H1 (cell line): Measurements from ENCODE around the gene NRIP2. TPM values are rescaled to one million over a fixed set of nuclear protein-coding genes. Genes with fewer than 3 reads are reported as not detected.

Source experiments
- CTCF ChIA-PET: fragments of 300-600 bp; sonication (Branson Sonifier 250); formaldehyde crosslinking; loops from one replicate; lab custom pipeline; 2021; ENCODE audit not compliant: partially characterized antibody; lab: Charles Lee
- POLR2A ChIA-PET: fragments of 300-600 bp; sonication (Branson Sonifier 250); formaldehyde crosslinking; loops from one replicate; lab custom pipeline; 2021; ENCODE audit warnings: inconsistent platforms; ENCODE audit not compliant: partially characterized antibody; lab: Charles Lee
- DNase-seq, 2 experiments: peaks; one replicate each; pipeline versions ENCODE4 v3.0.0 to v3.0.0-alpha.2; 2010 to 2022; ENCODE audit warnings: low spot score in 2 of 2, low read depth in 1 of 2, mixed read lengths in 1 of 2
- FAIRE-seq: peaks from 2 replicates; lab custom pipeline; 2011; peaks lifted over from hg19 to GRCh38; lab: Jason Lieb, UNC
- H2AFZ ChIP-seq: 2 replicates; pipeline ENCODE4 v1.8.1; 2012; ENCODE audit warnings: low read length, inconsistent platforms
- H2AK5ac ChIP-seq: 2 replicates; pipeline ENCODE4 v1.6.1; 2013; ENCODE audit warnings: low read depth, low read length
- H2BK120ac ChIP-seq: replicated peaks from 2 replicates; pipeline ENCODE3; 2013; ENCODE audit warnings: low read depth, low read length, inconsistent platforms
- H2BK12ac ChIP-seq: 2 replicates; pipeline ENCODE4 v1.6.1; 2013; ENCODE audit warnings: low read depth, low read length
- H2BK15ac ChIP-seq: 2 replicates; pipeline ENCODE4 v1.6.1; 2013; ENCODE audit warnings: low read length
- H2BK20ac ChIP-seq: 2 replicates; pipeline ENCODE4 v1.6.1; 2013; ENCODE audit warnings: low read length
- H2BK5ac ChIP-seq: 2 replicates; pipeline ENCODE4 v1.6.1; 2013; ENCODE audit warnings: low read depth, low read length
- H3K14ac ChIP-seq: 2 replicates; pipeline ENCODE4 v1.6.1; 2013; ENCODE audit warnings: inconsistent platforms; ENCODE audit not compliant: insufficient read length
- H3K18ac ChIP-seq: 2 replicates; pipeline ENCODE4 v1.6.1; 2013; ENCODE audit warnings: low read length; ENCODE audit errors: extremely low read depth
- H3K23ac ChIP-seq: 2 replicates; pipeline ENCODE4 v1.6.1; 2013; ENCODE audit warnings: inconsistent platforms; ENCODE audit not compliant: insufficient read length
- H3K23me2 ChIP-seq: 2 replicates; pipeline ENCODE4 v1.6.1; 2013; ENCODE audit warnings: low read depth, low read length
- H3K27ac ChIP-seq: 2 replicates; pipeline ENCODE4 v1.6.1; 2011; ENCODE audit warnings: low read depth, low read length, inconsistent platforms
- H3K27me3 ChIP-seq, 4 experiments: replicated peaks in 1 of 4; 1 replicate in 1 of 4; 2 replicates in 3 of 4; pipeline versions ENCODE4 v1.6.1 to v1.8.1; 2011 to 2013; ENCODE audit warnings: low read length in 3 of 4, mild to moderate bottlenecking in 3 of 4, inconsistent platforms in 2 of 4, mixed read lengths in 2 of 4, moderate library complexity in 1 of 4; ENCODE audit not compliant: control insufficient read depth in 3 of 4, insufficient read depth in 3 of 4; ENCODE audit errors: extremely low read depth in 1 of 4
- H3K36me3 ChIP-seq, 4 experiments: 2 replicates each; pipeline versions ENCODE4 v1.6.1 to v1.8.1; 2011 to 2013; ENCODE audit warnings: mild to moderate bottlenecking in 4 of 4, low read length in 3 of 4, moderate library complexity in 2 of 4, control low read depth in 1 of 4, inconsistent platforms in 1 of 4; ENCODE audit not compliant: insufficient read depth in 4 of 4, control insufficient read depth in 2 of 4
- H3K4ac ChIP-seq: replicated peaks from 2 replicates; pipeline ENCODE3; 2013; ENCODE audit warnings: low read length, low read depth, mixed read lengths, inconsistent platforms; ENCODE audit not compliant: insufficient read length
- H3K4me1 ChIP-seq, 4 experiments: replicated peaks in 1 of 4; 1 replicate in 1 of 4; 2 replicates in 3 of 4; pipeline versions ENCODE4 v1.6.1 to v1.8.1; 2011 to 2013; ENCODE audit warnings: low read length in 3 of 4, inconsistent platforms in 2 of 4, mixed read lengths in 1 of 4; ENCODE audit not compliant: insufficient read depth in 4 of 4, control insufficient read depth in 3 of 4
- H3K4me2 ChIP-seq, 2 experiments: 2 replicates each; pipeline versions ENCODE4 v1.6.1 to v1.8.1; 2011 to 2013; ENCODE audit warnings: low read depth in 2 of 2, low read length in 2 of 2, control low read depth in 1 of 2, inconsistent platforms in 1 of 2, mild to moderate bottlenecking in 1 of 2; ENCODE audit not compliant: insufficient read depth in 1 of 2
- H3K4me3 ChIP-seq, 4 experiments: fragments of 200-600, 300-600 bp in 1 of 4; sonication (generic), shearing (Covaris generic), sonication (Bioruptor Twin) in 1 of 4; 2 replicates each; pipeline versions ENCODE4 v1.5.1 to v1.8.1; 2011 to 2016; ENCODE audit warnings: low read length in 4 of 4, low read depth in 3 of 4, control low read depth in 2 of 4, inconsistent platforms in 2 of 4, mild to moderate bottlenecking in 2 of 4, mixed read lengths in 1 of 4, moderate library complexity in 1 of 4; ENCODE audit not compliant: insufficient read depth in 2 of 4; ENCODE audit errors: extremely low read depth in 1 of 4
- H3K56ac ChIP-seq: replicated peaks from 2 replicates; pipeline ENCODE3; 2013; ENCODE audit warnings: low read depth, mild to moderate bottlenecking, mixed read lengths, low read length, inconsistent platforms; ENCODE audit not compliant: insufficient read length
- H3K79me1 ChIP-seq: 2 replicates; pipeline ENCODE4 v1.6.1; 2013; ENCODE audit warnings: low read depth, low read length, control low read depth
- H3K79me2 ChIP-seq, 2 experiments: 2 replicates each; pipeline versions ENCODE4 v1.6.1 to v1.8.1; 2012 to 2013; ENCODE audit warnings: low read length in 2 of 2, mild to moderate bottlenecking in 2 of 2, inconsistent platforms in 1 of 2; ENCODE audit not compliant: insufficient read depth in 2 of 2, control insufficient read depth in 1 of 2
- H3K9ac ChIP-seq, 4 experiments: replicated peaks in 1 of 4; 1 replicate in 1 of 4; 2 replicates in 3 of 4; pipeline versions ENCODE4 v1.6.1 to v1.8.1; 2011 to 2013; ENCODE audit warnings: low read depth in 3 of 4, low read length in 3 of 4, control low read depth in 2 of 4, mild to moderate bottlenecking in 2 of 4, moderate library complexity in 2 of 4, inconsistent platforms in 1 of 4; ENCODE audit errors: extremely low read depth in 1 of 4
- H3K9me3 ChIP-seq, 2 experiments: 2 replicates each; pipeline versions ENCODE4 v1.6.1 to v1.8.1; 2012 to 2013; ENCODE audit warnings: mild to moderate bottlenecking in 2 of 2, moderate library complexity in 2 of 2, control low read depth in 1 of 2, inconsistent platforms in 1 of 2, low read depth in 1 of 2, low read length in 1 of 2, mixed read lengths in 1 of 2; ENCODE audit not compliant: insufficient read depth in 2 of 2
- H4K20me1 ChIP-seq, 2 experiments: replicated peaks in 1 of 2; 2 replicates each; pipeline versions ENCODE3 to v1.8.1; 2011 to 2013; ENCODE audit warnings: inconsistent platforms in 2 of 2, low read length in 2 of 2, mild to moderate bottlenecking in 1 of 2; ENCODE audit not compliant: insufficient read depth in 2 of 2, control insufficient read depth in 1 of 2
- H4K5ac ChIP-seq: 2 replicates; pipeline ENCODE4 v1.6.1; 2013; ENCODE audit warnings: low read length, low read depth, mixed read lengths, inconsistent platforms; ENCODE audit not compliant: insufficient read length
- H4K8ac ChIP-seq: 2 replicates; pipeline ENCODE4 v1.8.0; 2013; ENCODE audit warnings: mild to moderate bottlenecking, moderate library complexity, low read length, inconsistent platforms; ENCODE audit not compliant: insufficient read depth; ENCODE audit errors: extremely low read depth
- H4K91ac ChIP-seq: replicated peaks from 2 replicates; pipeline ENCODE3; 2013; ENCODE audit warnings: low read length, mixed read lengths, inconsistent platforms; ENCODE audit not compliant: insufficient read length
- ATF3 ChIP-seq: IDR thresholded peaks from 2 replicates; pipeline ENCODE4 v1.6.1; 2011; ENCODE audit warnings: low read depth, mild to moderate bottlenecking, low read length; ENCODE audit not compliant: insufficient read depth
- TCF12 ChIP-seq: IDR thresholded peaks from 2 replicates; pipeline ENCODE4 v1.6.1; 2011; ENCODE audit warnings: low read depth, mild to moderate bottlenecking, low read length
- ZNF274 ChIP-seq: IDR thresholded peaks from 2 replicates; pipeline ENCODE4 v1.7.0; 2012; ENCODE audit warnings: low read length, borderline replicate concordance; ENCODE audit errors: extremely low read depth
- WGBS, 2 experiments: shearing (Covaris generic) in 1 of 2; methylation state at CpG; one replicate each; pipeline versions ENCODE4 v1.1.6 to v1.1.7; 2013 to 2015; ENCODE audit warnings: low lambda C conversion rate in 2 of 2, mixed read lengths in 2 of 2, inconsistent platforms in 1 of 2, low coverage in 1 of 2, missing lambda C conversion rate in 1 of 2; ENCODE audit not compliant: insufficient replicate concordance in 2 of 2, insufficient coverage in 1 of 2, insufficient read length in 1 of 2; ENCODE audit errors: extremely low coverage in 1 of 2, missing lambda C conversion rate in 1 of 2; 5-methylcytosine and 5-hydroxymethylcytosine counted together
- polyA plus RNA-seq, 7 experiments: library from polyadenylated mRNA; depleted of rRNA in 3 of 7; stranded (reverse) in 5 of 7; unstranded in 2 of 7; fragments of >200 nt in 5 of 7; fragments of 200-250 nt in 2 of 7; gene quantifications; 1 replicate in 5 of 7; 2 replicates in 1 of 7; 4 replicates in 1 of 7; pipeline versions ENCODE4 v1.2.1 to v1.2.3, GENCODE V29; 2011 to 2013; ENCODE audit warnings: missing spikeins in 2 of 7, mixed read lengths in 2 of 7
- total RNA-seq: library from RNA; stranded (reverse); fragmentation: NEBNext Ultra II Directional; extraction: Animal tissue kit (Norgen Biotek cat#: 25700); gene quantifications from 2 replicates; pipeline ENCODE4 v1.2.1, GENCODE V29; 2021

Gene NRIP2
- total and polyA plus RNA-seq, 2 of the 8 experiments (the other 6 are each of a cell fraction or from before 2014, with no cell fraction given): 0.06 TPM; not detected in 1

DNA sequence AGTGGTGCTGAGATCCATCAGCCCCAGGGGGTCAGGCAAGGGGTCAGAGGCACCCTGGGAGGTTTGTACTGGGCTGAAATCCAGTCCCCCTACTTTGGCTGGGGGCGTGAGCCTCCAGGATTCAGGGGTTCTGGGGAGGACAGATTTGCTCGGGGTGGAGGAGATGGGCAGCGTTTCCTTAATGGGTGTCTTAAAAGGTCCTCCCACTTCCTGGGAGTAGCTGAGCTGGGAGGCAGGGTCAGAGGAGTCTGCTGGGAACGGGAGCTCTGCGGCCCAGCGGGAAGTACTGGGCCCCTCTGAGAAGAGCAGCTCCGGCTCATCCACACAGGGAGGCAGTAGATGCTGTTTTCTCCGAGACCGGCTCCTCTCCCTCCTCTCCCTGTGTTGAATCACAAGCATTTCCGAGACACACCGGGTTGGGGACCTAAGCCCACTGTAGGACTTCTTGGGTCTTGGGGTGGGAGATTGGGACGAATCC, 24.1 kb upstream of the NRIP2 start:
- no peak overlapping the region for H2BK15ac ChIP-seq
- H2AFZ ChIP-seq: no peak overlapping the region
- FAIRE-seq (no peak), DNase-seq (no peak)
- H2AK5ac ChIP-seq: no peak overlapping the region
- TF ChIP-seq ATF3 (no peak), ZNF274 (no peak), TCF12 (no peak)
- no peaks in the 10 kb centered on the region for H3K9me3 ChIP-seq
- H4K8ac ChIP-seq: no peak overlapping the region; the same call in 1 of the 2 replicates
- H3K23ac ChIP-seq: no peak overlapping the region
- no peak overlapping the region for H2BK12ac ChIP-seq
- H3K36me3 ChIP-seq: peaks cover 8 to 48% (median 29%) of the 10 kb centered on the region in 4 experiments; a peak in 6 of 8 replicates
- no peak overlapping the region for H3K18ac ChIP-seq
- no peak overlapping the region for H2BK20ac ChIP-seq
- ChIA-PET POLR2A (interaction anchor here (0.8 to 3.8 kb wide), 7 partner anchors 11 to 91 kb away, joined by 3 to 31 read pairs (median 5); partner anchors contain the start of genes FOXM1, NRIP2 and RHNO1), CTCF (interaction anchor here (1.0 to 6.5 kb wide), 7 partner anchors 9 to 183 kb away, joined by 4 to 84 read pairs (median 5); partner anchors contain the start of gene NRIP2)
- 93% methylated on average over 11 of the region's 12 CpGs; no CpG with 5 or more reads in 1 of the 2 experiments for WGBS, 2 experiments
- H3K23me2 ChIP-seq: no peaks in the 10 kb centered on the region
- H3K9ac ChIP-seq: no peak overlapping the region
- no peaks in the 10 kb centered on the region for H3K79me1 ChIP-seq
- H3K4ac ChIP-seq: no peak overlapping the region
- no peak overlapping the region for H2BK5ac ChIP-seq
- no peak overlapping the region for H2BK120ac ChIP-seq
- H3K27ac ChIP-seq: no peak overlapping the region
- H4K20me1 ChIP-seq: peaks cover 3 to 6% of the 10 kb centered on the region in 2 experiments
- no peaks in the 10 kb centered on the region for H3K79me2 ChIP-seq
- H3K27me3 ChIP-seq: no peaks in the 10 kb centered on the region
- H4K91ac ChIP-seq: no peak overlapping the region
- no peak overlapping the region for H3K14ac ChIP-seq
- H4K5ac ChIP-seq: no peak overlapping the region
- no peak overlapping the region for H3K56ac ChIP-seq
- H3K4me1 ChIP-seq: peaks cover 0 to 6% (median under 1%) of the 10 kb centered on the region in 4 experiments; a peak in 3 of 7 replicates
- H3K4me2 ChIP-seq: no peak overlapping the region
- no peak overlapping the region for H3K4me3 ChIP-seq
